SK-N-SH (cell line): ENCODE results near the gene OSBP. TPM values are rescaled to one million over a fixed set of nuclear protein-coding genes. Genes with fewer than 3 reads are reported as not detected.

Experiments
- CTCF ChIA-PET: fragments of 300-600, 350-600 bp; formaldehyde crosslinking; extraction: SDS; loops from one replicate; lab custom pipeline; 2021; lab: Yijun Ruan, JAX
- POLR2A ChIA-PET: fragments of 350-600 bp; sonication (Branson Sonifier 250); formaldehyde crosslinking; extraction: SDS; loops from one replicate; lab custom pipeline; 2020; ENCODE audit warnings: antibody characterized with exemption, inconsistent platforms; lab: Yijun Ruan, JAX
- DNase-seq: peaks from one replicate; pipeline ENCODE4 v3.0.0; 2012
- H2AFZ ChIP-seq: fragments of 200-600 bp; sonication (generic); 2 replicates; pipeline ENCODE4 v1.8.1; 2016; ENCODE audit warnings: antibody characterized with exemption, mild to moderate bottlenecking, low read depth
- H3F3A ChIP-seq: fragments of 200-600 bp; sonication (generic); replicated peaks from 2 replicates; pipeline ENCODE3; 2016; ENCODE audit warnings: antibody characterized with exemption, mild to moderate bottlenecking; ENCODE audit not compliant: insufficient read depth
- H3K27ac ChIP-seq, 2 experiments: fragments of 200-500 bp in 1 of 2; fragments of 200-600 bp in 1 of 2; sonication (Bioruptor generic) in 1 of 2; sonication (generic), shearing (Covaris generic) in 1 of 2; 2 replicates each; pipeline versions ENCODE4 v1.5.1 to v1.6.1; 2014 to 2016; ENCODE audit warnings: low read depth in 2 of 2, inconsistent platforms in 1 of 2, low read length in 1 of 2, mild to moderate bottlenecking in 1 of 2, mixed read lengths in 1 of 2
- H3K27me3 ChIP-seq: fragments of 200-600 bp; sonication (generic), shearing (Covaris generic); 2 replicates; pipeline ENCODE4 v1.6.1; 2016; ENCODE audit warnings: mixed run types; ENCODE audit not compliant: insufficient read depth
- H3K36me3 ChIP-seq, 2 experiments: fragments of 200-500 bp in 1 of 2; fragments of 200-600 bp in 1 of 2; sonication (Bioruptor generic) in 1 of 2; sonication (generic) in 1 of 2; replicated peaks in 1 of 2; 2 replicates each; pipeline versions ENCODE3 to v1.5.1; 2014 to 2016; ENCODE audit warnings: low read length in 1 of 2, mild to moderate bottlenecking in 1 of 2; ENCODE audit not compliant: insufficient read depth in 2 of 2, control insufficient read depth in 1 of 2
- H3K4me1 ChIP-seq, 2 experiments: fragments of 200-500 bp in 1 of 2; fragments of 200-600 bp in 1 of 2; sonication (Bioruptor generic) in 1 of 2; sonication (generic), shearing (Covaris generic) in 1 of 2; 2 replicates each; pipeline versions ENCODE4 v1.5.1 to v1.6.1; 2014 to 2016; ENCODE audit warnings: low read depth in 1 of 2, low read length in 1 of 2, mixed run types in 1 of 2; ENCODE audit not compliant: insufficient read depth in 2 of 2, control insufficient read depth in 1 of 2
- H3K4me2 ChIP-seq: fragments of 200-600 bp; sonication (generic), shearing (Covaris generic); 2 replicates; pipeline ENCODE4 v1.6.1; 2017; ENCODE audit warnings: mixed run types
- H3K4me3 ChIP-seq, 2 experiments: fragments of 200-500 bp in 1 of 2; fragments of 200-600 bp in 1 of 2; sonication (Bioruptor generic) in 1 of 2; sonication (generic), shearing (Covaris generic) in 1 of 2; 2 replicates each; pipeline versions ENCODE4 v1.5.1 to v1.8.1; 2014 to 2016; ENCODE audit warnings: low read depth in 2 of 2, inconsistent platforms in 1 of 2, low read length in 1 of 2, mild to moderate bottlenecking in 1 of 2, mixed read lengths in 1 of 2, moderate library complexity in 1 of 2
- H3K79me2 ChIP-seq: fragments of 200-600 bp; sonication (generic); 2 replicates; pipeline ENCODE4 v1.8.1; 2017; ENCODE audit warnings: mild to moderate bottlenecking; ENCODE audit not compliant: insufficient read depth
- H3K9ac ChIP-seq: fragments of 200-600 bp; sonication (generic); 2 replicates; pipeline ENCODE4 v1.6.1; 2017; ENCODE audit warnings: mixed run types
- H3K9me2 ChIP-seq: fragments of 200-600 bp; sonication (generic); 2 replicates; pipeline ENCODE4 v1.6.1; 2017; ENCODE audit warnings: mixed run types
- H3K9me3 ChIP-seq: fragments of 200-600 bp; sonication (generic); 2 replicates; pipeline ENCODE4 v1.6.1; 2017; ENCODE audit warnings: mixed run types, mild to moderate bottlenecking, moderate library complexity
- H4K20me1 ChIP-seq: fragments of 200-600 bp; sonication (generic); 2 replicates; pipeline ENCODE4 v1.6.1; 2017; ENCODE audit warnings: mild to moderate bottlenecking, mixed run types; ENCODE audit not compliant: insufficient read depth
- CTCF ChIP-seq: fragments of 200-600 bp; sonication (generic); IDR thresholded peaks from 2 replicates; pipeline ENCODE4 v1.6.1; 2017; ENCODE audit warnings: antibody characterized with exemption, mild to moderate bottlenecking, moderate library complexity
- ELF1 ChIP-seq: IDR thresholded peaks from 2 replicates; pipeline ENCODE4 v1.4.0; 2012
- EP300 ChIP-seq, 2 experiments: IDR thresholded peaks; 2 replicates each; pipeline versions ENCODE4 v1.4.0 to v1.6.1; 2012; ENCODE audit warnings: borderline replicate concordance in 1 of 2, low read depth in 1 of 2, low read length in 1 of 2
- EZH2phosphoT487 ChIP-seq: fragments of 200-600 bp; sonication (generic); IDR thresholded peaks from 2 replicates; pipeline ENCODE4 v1.6.1; 2017; ENCODE audit warnings: low read depth, mixed run types, mild to moderate bottlenecking, antibody characterized with exemption, moderate library complexity, borderline replicate concordance
- FOSL2 ChIP-seq: IDR thresholded peaks from 2 replicates; pipeline ENCODE4 v1.4.0; 2012; ENCODE audit warnings: low read depth, mild to moderate bottlenecking, moderate library complexity, borderline replicate concordance
- FOXJ3 ChIP-seq: sonication (generic); formaldehyde crosslinking; IDR thresholded peaks from 2 replicates; pipeline ENCODE4 v1.5.1; 2020; ENCODE audit warnings: mild to moderate bottlenecking, missing genetic modification reagents
- FOXM1 ChIP-seq: IDR thresholded peaks from 2 replicates; pipeline ENCODE4 v1.4.0; 2012; ENCODE audit warnings: low read depth, mild to moderate bottlenecking
- GABPA ChIP-seq: IDR thresholded peaks from 2 replicates; pipeline ENCODE4 v1.4.0; 2012; ENCODE audit warnings: low read depth, mild to moderate bottlenecking
- MAX ChIP-seq: IDR thresholded peaks from 2 replicates; pipeline ENCODE4 v1.4.0; 2012; ENCODE audit warnings: low read depth
- MEF2A ChIP-seq: IDR thresholded peaks from 2 replicates; pipeline ENCODE4 v1.4.0; 2012; ENCODE audit warnings: low read depth, borderline replicate concordance
- MXI1 ChIP-seq: IDR thresholded peaks from 2 replicates; pipeline ENCODE4 v1.6.1; 2012; ENCODE audit warnings: mild to moderate bottlenecking, low read depth, low read length, improper control_type of control experiment
- RAD21 ChIP-seq: IDR thresholded peaks from 2 replicates; pipeline ENCODE4 v1.6.1; 2012; ENCODE audit warnings: mild to moderate bottlenecking, low read length
- RCOR1 ChIP-seq: fragments of 150-350 bp; IDR thresholded peaks from 2 replicates; pipeline ENCODE4 v1.6.1; 2017; ENCODE audit warnings: antibody characterized with exemption, low read length
- RFX5 ChIP-seq: IDR thresholded peaks from 2 replicates; pipeline ENCODE4 v1.6.1; 2012; ENCODE audit warnings: mild to moderate bottlenecking, improper control_type of control experiment, low read length
- RXRA ChIP-seq: IDR thresholded peaks from 2 replicates; pipeline ENCODE4 v1.4.0; 2012; ENCODE audit warnings: low read depth, mild to moderate bottlenecking, borderline replicate concordance
- SIN3A ChIP-seq: IDR thresholded peaks from 2 replicates; pipeline ENCODE4 v1.6.1; 2012; ENCODE audit warnings: low read depth, mild to moderate bottlenecking, low read length, moderate library complexity, borderline replicate concordance
- TAF1 ChIP-seq: IDR thresholded peaks from 2 replicates; pipeline ENCODE4 v1.6.1; 2012; ENCODE audit warnings: low read depth, mild to moderate bottlenecking, low read length, moderate library complexity, borderline replicate concordance
- USF2 ChIP-seq: fragments of 150-350 bp; IDR thresholded peaks from 2 replicates; pipeline ENCODE4 v1.6.1; 2017; ENCODE audit warnings: antibody characterized with exemption, low read length, low read depth, borderline replicate concordance
- WGBS: methylation state at CpG from one replicate; pipeline ENCODE4 v1.1.6; 2017; ENCODE audit warnings: low lambda C conversion rate; 5-methylcytosine and 5-hydroxymethylcytosine counted together
- polyA plus RNA-seq, 3 experiments: library from polyadenylated mRNA; depleted of rRNA; stranded (reverse); fragments of >200 nt; gene quantifications; 2 replicates each; pipeline ENCODE4 v1.2.3, GENCODE V29; 2012

The OSBP gene
- polyA plus RNA-seq, 1 of the 3 experiments (the other 2 are of a cell fraction) = 12.1 TPM

GRCh38 chr11:59615120-59615636 is 396 bp downstream of the OSBP start:
- peak; percentile 43; the same call in 1 of the 2 replicates for TF ChIP-seq GABPA
- no peak for TF ChIP-seq EP300 (IDR thresholded peaks at IDR 0.05; ENCODE audit: borderline replicate concordance in 1 of 2, low read depth in 1 of 2, low read length in 1 of 2)
- no peak overlapping the region for H2AFZ ChIP-seq
- ChIA-PET POLR2A (interaction anchor here (0.7 to 1.7 kb wide), 2 partner anchors 49 to 1475 kb away, joined by 3 to 5 read pairs; no protein-coding TSS in a partner anchor), CTCF (no interaction called here)
- peaks cover 6 to 16% of the 10 kb centered on the region in 2 experiments for H3K36me3 ChIP-seq
- 2% methylated on average over 10 of the region's 51 CpGs for WGBS
- H3K4me2 ChIP-seq = peak overlapping the region; percentile 96
- peak overlapping the region; percentile 64 to 80 for H3K27ac ChIP-seq
- H3F3A ChIP-seq = no peaks in the 10 kb centered on the region
- H3K4me3 ChIP-seq = peak overlapping the region; percentile 84 to 98
- H3K79me2 ChIP-seq = peaks cover 50% of the 10 kb centered on the region
- H3K9me2 ChIP-seq = no peaks in the 10 kb centered on the region
- H3K9ac ChIP-seq = peak overlapping the region; percentile 81
- H3K9me3 ChIP-seq = no peaks in the 10 kb centered on the region
- H3K27me3 ChIP-seq = no peaks in the 10 kb centered on the region
- peaks cover 12 to 22% of the 10 kb centered on the region in 2 experiments; a peak in 3 of 4 replicates for H3K4me1 ChIP-seq
- peaks cover 43% of the 10 kb centered on the region for H4K20me1 ChIP-seq
- DNase-seq = no peak

GRCh38 chr11:59614277-59615119 is 1.1 kb downstream of the OSBP start:
- H3K4me3 ChIP-seq = peak overlapping the region; percentile 84 to 98
- no peak for TF ChIP-seq RCOR1
- TF ChIP-seq ELF1 = no peak
- no peak for TF ChIP-seq RXRA
- TF ChIP-seq EP300 (IDR thresholded peaks at IDR 0.05; ENCODE audit: borderline replicate concordance in 1 of 2, low read depth in 1 of 2, low read length in 1 of 2) = no peak
- 0 out of 2 replicates have a peak, but pooled peaks have one; percentile 2 for TF ChIP-seq FOSL2
- TF ChIP-seq SIN3A = no peak
- no peak for TF ChIP-seq EZH2phosphoT487
- TF ChIP-seq USF2 = no peak
- no peak for TF ChIP-seq RAD21
- TF ChIP-seq MAX = no peak
- no peak for TF ChIP-seq MEF2A
- no peak for TF ChIP-seq RFX5
- no peak for TF ChIP-seq CTCF
- peak; percentile 86; the same call in 1 of the 2 replicates for TF ChIP-seq MXI1
- TF ChIP-seq FOXJ3 (CRISPR knock-in tag) = no peak
- no peak for TF ChIP-seq TAF1
- no peak for TF ChIP-seq FOXM1
- peaks cover 1% of the 10 kb centered on the region for H3F3A ChIP-seq
- H2AFZ ChIP-seq = no peak overlapping the region
- no peak for DNase-seq
- H3K36me3 ChIP-seq = peaks cover 13 to 23% of the 10 kb centered on the region in 2 experiments
- ChIA-PET POLR2A (interaction anchor here (0.7 to 1.7 kb wide), 2 partner anchors 48 to 1476 kb away, joined by 3 to 5 read pairs; no protein-coding TSS in a partner anchor), CTCF (no interaction called here)
- 21% methylated on average over 13 of the region's 13 CpGs for WGBS
- H3K27ac ChIP-seq = peak overlapping the region in 1 of 2 experiments; percentile 64; a peak in 2 of 4 replicates
- peak overlapping the region; percentile 81 for H3K9ac ChIP-seq
- no peaks in the 10 kb centered on the region for H3K27me3 ChIP-seq
- H3K9me2 ChIP-seq = no peaks in the 10 kb centered on the region
- no peaks in the 10 kb centered on the region for H3K9me3 ChIP-seq
- H3K4me1 ChIP-seq = peaks cover 12 to 22% of the 10 kb centered on the region in 2 experiments; a peak in 3 of 4 replicates
- H3K4me2 ChIP-seq = peak overlapping the region; percentile 96
- H3K79me2 ChIP-seq = peaks cover 57% of the 10 kb centered on the region
- H4K20me1 ChIP-seq = peaks cover 44% of the 10 kb centered on the region
